Measurements from ENCODE around the gene GPX4.
"Not testable (repeated sequence)": the region's sequence is repeated elsewhere in the genome, so short reads cannot be mapped to it uniquely, and the experiment has no call there.

Gene GPX4

DNA sequence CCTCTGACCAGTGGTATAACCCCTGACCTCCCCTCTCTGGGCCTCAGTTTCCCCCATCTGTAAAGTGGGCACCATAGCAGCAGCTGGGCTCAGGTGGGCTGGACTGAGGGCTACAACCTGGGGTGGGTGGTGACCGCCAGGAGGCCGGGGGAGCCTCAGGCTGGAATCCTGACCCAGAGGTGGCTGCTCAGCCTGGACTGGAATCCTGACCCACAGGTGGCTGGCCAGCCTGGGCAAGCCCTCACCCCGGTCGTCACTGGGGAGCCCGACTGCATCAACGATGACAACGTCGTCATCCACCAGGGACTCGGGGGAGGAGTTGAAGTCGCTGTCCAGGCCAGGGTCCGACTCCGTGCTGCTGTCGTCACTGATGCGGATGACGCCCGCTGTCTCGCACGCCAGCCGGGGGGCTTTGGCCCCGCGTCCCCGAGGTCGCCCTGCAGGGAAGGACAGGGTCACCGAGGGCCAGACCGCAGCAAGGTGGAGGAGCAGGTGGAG, 10.2 kb downstream of the GPX4 start:
- DNase-seq (ENCODE audit: low spot score): no peak

DNA sequence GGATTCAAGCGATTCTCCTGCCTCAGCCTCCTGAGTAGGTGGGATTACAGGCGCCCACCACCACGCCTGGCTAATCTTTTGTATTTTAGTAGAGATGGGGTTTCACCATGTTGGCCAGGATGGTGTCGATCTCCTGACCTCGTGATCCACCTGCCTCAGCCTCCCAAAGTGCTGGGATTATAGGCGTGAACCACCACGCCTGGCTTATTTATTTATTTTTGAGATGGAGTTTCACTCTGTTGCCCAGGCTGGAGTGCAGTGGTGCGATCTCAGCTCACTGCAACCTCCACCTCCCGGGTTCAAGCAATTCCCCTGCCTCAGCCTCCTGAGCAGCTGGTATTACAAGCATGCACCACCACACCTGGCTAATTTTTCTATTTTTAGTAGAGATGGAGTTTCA, 10.9 kb downstream of the GPX4 start:
- not testable (repeated sequence) for DNase-seq (ENCODE audit: low spot score)

DNA sequence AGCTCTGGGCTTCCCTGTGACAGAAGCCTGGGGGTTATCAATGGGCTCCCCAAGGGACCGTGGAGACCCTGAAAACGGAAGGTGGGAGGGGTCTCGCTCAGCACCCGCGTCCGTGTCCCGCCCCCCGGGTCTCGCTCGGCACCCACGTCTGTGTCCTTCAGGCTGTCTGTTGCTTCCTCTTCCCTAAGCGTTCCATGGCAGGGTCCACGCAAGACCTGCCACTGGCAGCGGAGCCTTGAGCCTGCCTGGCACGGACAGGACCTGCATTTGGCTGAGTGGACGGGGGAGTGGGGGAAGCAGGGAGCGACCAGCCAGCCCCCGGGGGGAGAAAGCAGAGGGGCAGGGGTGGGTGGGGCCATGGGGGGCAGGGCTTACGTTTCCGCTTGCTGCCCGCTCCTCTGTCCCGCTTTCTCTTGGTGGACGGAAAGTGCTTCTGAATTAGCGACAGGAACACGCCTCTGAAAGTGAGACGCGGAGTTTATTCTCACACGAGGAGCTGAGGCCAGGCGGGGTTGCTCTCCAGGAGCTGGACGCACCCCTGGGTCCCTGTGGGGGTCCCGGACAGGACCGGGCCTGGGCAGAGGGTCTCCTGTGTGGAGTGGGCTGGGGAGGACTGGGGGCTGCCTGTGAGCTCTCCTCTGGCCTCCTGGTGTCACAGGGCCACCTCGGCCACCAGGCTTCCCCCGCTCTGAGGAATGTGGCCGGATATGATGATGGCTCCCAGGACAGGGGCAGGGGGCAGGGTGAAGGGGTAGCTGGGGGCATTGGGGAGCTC, 12.0 kb downstream of the GPX4 start:
- DNase-seq (ENCODE audit: low spot score): no peak

DNA sequence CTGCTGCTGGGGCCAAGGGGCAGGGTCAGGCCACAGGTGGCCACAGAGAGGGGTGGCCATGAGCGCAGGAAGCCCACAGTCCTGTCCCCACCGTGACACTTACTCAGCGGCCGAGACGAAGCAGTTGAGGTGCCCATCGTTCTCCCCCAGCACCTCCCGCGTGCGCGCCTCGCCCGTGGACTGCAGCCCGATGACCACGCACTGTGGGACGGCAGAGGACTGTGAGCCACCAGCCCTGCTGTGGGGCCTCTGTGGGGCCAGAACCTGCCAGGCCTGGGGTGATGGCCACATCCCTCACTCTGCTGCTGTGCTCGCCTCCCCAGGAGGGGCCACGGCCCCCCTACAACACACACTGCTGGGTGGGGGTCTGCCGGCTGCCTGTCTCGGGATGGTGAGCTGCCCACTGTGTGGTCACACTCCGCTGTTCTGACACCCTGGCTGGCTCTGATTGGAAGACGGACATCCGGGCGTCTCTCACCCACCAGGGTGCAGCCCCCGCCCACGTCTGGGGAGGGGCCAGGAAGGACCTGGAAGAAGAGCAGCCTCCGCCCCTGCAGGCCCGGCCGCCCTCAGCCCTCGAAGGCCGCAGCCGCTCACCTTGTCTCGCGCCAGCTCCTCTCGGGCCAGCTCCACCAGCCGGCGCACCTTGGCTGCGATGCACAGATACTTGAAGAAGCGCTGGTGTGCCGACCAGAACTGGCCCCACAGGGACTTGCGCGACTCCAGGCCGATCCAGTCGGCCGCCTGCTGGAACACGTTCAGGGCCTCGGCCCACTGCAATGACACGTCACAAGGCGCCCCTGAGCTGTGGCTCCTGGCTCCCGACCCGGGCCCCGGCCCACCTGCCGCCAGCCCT, 13.2 kb downstream of the GPX4 start:
- peak; percentile 51 for DNase-seq (ENCODE audit: low spot score)

DNA sequence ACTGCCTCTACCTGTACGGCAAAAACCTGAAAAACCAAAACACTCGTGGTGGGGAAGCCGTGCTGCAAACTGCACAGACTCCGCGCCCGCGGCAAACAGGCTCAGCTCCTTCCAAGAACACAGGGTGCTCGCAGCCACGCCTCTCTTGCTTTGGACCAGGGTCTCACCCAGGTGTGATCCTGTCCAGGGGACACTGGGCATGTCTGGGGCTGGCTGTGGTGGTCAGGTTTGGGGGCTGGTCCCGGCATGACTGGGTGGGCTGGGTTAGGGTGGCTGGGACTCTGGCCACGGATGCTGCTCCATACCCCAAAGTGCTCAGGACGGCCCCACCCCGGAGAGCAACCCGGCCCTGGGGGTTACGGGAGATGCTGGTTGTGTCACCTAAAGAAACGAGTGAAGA, 13.9 kb downstream of the GPX4 start:
- no peak for DNase-seq (ENCODE audit: low spot score)

DNA sequence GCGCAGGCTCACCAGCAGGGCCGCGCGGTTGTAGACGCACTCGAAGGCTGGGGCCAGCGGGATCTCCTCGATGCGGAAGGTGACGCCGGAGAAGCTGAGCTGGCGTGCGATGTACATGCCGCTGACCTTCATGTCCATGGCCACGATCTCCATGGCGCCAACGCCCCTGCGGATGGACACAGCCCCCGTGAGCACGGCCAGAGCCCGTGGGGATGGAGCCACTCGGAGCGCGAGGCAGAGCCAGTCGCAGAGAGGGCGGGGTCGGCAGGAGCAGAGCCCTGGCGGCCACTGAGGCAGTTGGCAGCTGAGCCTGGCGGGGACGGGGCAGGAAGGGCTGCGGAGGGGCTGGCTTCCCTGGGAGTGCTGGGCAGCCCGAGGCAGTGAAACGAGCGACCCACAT, 15.2 kb downstream of the GPX4 start:
- no peak for DNase-seq (ENCODE audit: low spot score)

DNA sequence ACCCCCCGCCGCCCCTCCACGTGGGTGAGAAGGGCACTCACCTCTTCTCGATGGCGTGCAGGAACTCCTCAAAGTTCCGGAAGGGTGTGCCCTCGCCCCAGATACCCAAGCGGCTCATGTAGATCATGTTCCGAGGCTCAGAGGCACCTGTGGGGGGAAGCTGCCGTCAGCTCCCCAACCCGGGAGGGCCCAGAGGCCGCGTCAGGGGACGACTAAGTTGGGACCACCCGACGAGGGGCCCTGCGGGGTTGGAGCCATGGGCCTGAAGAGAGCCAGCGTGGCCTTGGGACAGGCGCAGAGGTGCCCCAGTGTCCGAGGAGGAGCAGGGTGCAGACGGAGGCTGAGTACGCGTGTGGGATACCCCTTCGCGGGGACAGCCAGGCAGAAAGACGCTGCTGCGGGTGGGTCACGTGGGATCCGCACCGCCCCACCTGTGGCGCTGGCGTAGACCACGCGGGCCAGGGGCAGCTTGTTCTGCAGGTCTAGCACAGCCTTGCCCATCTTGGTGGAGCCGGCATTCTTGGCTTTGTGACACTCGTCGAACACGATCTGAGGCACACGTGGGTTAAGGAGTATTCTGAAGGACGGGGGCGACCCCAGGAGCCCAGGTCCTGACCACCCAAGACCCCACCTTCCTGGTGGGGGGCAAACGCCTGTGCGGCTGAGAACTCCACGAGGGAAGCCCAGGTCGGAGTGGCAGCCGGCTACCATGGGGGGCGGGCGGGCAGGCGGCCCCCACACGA, 15.9 kb downstream of the GPX4 start:
- DNase-seq (ENCODE audit: low spot score): no peak

DNA sequence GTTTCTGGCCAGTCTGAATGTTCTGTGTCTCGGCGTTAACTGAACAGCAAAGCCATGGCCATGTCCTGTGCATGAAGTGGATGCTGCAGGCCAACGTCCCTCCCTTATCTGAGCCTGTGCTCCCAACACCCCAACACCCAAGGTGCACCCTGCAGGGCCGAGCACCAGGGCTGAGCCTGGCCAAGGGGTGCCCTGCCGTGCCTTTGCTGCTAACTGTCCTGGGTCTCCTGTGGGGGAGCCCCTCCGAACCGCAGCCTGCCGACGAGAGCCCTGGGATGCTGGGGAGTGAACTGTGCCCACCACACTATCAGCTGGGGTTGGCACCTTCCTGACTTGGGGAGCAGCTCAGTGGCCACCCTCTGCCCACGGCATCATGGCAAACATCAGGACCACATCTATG, 17.6 kb downstream of the GPX4 start:
- no peak for DNase-seq (ENCODE audit: low spot score)

DNA sequence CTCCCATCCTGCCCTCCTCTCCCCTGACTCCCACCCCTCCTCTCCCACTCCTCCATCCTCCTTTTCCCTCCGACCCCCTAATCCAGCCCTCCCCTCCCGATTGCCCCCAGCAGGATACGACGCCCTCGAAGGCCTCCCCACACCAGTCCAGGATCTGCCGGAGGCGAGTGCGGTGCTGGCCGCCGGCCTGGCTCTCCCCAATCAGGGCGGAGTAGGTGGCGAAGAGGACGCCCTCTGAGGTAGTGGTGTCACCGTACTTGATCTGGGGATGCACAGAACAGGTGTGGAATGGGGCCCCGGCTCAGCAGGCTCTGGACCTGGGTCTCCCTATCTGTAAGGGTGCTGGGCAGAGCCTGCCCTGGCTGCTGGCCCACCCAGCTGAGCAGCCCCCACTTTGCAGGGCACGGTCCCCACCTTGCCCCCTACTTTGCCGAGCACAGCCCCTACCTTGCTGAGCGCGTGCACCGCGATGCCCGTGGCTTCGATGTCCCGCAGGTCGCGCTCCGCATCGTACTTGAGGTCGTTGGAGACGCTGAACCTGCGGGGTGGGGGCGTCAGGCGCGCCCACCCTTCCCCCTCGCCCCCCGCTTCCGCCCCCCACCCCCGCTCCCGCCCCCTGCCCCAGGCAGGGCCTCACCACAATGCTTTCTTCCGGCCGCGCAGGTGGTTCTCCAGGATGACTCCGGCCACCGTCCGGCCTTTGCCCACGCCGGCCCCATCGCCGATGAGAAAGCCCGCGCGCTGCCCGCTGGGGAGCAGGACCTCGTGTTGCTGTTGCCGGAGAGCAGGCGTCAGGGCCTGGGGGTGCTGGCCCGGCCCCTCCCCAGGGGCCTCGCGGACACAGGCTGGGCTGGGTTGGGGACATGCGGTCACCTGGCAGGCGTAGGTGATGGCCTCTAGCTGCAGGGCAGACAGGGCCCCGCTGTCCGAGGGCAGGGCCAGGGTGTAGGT, 18.5 kb downstream of the GPX4 start:
- DNase-seq (ENCODE audit: low spot score): no peak

DNA sequence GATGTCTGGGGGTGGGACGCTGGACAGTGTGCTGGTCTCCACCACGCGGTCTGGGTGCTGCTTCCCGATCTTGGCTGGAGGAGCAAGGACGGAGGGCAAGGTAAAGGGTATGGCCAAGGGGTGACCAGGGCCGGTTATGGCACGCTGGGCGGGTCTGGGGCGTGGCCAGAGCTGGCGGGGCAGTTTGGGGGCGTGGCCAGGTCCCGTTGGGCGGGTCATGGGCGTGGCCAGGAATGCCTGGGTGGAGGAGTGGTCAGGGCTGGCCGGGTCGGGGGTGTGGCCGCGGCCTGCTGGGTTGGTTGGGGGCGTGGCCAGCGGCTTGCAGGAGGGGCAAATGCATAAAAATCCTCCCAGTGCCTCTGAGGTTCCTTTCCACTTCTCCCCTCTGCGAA, 19.2 kb downstream of the GPX4 start:
- peak; percentile 99 for DNase-seq (ENCODE audit: low spot score)

DNA sequence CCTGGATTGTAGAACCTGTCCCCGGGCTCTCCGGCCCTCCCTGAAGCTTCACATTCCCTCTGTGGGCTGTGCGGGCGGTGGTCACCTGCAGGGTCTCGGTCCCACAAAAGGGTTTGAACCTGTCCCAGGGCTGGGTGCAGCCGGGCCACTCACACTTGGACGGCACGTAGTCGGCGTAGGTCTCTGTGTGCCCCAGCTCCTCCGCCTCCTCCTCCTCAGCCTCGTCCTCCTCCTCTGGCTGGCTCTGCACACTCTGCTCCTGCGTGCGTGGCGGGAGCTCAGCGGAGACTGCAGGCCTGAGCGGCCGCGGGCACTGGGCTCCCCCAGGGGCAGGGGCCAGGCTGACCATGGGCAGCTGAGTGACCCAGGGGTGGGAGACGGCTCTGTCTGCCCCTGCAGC, 19.6 kb downstream of the GPX4 start:
- no peak for DNase-seq (ENCODE audit: low spot score)

DNA sequence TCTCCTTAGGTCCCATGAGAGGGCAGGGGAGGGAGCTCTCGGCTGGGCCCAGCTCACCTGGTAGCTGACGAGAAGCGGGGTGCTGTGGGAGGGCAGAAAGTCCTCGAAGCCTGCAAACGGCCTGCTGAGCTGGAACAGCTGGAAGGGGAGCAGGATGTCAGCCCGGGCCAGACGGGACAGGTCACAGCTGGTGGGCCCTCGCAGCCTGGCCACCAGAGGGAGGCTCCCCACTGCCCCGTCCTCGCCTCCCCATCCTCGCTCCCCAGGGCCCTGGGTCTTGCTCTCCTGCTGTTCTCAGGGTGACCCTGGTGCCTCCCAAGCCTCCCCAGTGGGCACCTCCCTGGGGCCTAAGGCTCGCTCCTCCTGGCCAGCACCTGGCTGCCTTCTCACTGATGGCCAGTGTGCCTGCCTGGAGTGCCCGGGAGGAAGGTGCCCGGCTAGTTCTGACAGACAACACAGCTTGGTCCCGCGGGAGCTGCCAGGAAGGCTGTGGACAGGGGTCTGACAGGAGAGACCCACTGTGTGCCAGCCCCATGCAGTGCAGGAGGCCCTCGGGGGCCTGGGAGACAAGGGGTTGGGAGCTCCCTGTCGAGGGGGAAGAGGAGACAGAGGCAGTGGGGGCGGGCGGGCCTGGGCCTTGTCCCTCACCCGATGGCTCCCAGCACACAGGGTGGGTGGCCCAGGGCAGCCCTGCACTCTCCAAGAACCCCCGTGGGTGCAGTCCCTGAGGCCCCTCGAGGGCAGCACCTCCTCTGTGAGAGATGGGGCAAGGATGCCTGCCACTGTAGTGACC, 20.3 kb downstream of the GPX4 start:
- no peak for DNase-seq (ENCODE audit: low spot score)

DNA sequence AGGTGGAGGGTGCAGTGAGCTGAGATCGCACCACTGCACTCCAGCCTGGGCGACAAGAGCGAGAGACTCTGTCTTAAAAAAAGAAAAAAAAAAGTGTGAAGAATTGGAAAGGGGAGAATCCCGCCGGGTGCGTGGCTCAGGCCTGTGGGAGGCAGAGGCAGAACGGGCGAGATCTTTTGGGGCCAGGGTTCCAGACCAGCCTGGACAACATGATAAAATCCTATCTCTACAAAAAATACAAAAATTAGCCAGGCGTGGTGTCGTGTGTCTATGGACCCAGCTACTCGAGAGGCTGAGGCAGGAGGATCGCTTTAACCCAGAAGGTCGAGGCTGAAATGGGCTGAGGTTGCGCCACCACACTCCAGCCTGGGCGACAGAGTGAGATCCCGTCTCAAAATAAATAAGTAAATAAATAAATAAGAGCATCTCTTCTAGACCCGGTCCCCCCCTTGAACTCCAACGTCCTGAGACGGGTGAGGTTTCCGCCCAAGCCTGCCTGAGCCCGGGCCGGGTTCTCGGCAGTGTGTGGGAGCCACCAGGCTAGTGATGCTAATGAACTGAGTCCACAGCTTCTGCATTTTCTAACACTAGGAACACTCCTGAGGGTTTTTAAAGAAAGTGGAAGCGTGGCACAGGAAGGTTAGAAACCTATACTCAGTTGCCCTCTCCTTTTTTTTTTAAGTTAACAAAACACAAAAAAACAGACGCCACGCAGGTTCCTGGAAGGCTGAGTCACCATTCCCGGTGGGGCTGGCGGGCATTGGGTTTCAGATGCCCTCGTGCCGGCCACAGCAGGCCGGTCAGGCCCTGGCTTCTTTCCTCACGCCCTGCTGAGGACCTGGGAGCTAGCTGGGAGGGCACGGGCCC, 22.0 kb downstream of the GPX4 start:
- no peak for DNase-seq (ENCODE audit: low spot score)

DNA sequence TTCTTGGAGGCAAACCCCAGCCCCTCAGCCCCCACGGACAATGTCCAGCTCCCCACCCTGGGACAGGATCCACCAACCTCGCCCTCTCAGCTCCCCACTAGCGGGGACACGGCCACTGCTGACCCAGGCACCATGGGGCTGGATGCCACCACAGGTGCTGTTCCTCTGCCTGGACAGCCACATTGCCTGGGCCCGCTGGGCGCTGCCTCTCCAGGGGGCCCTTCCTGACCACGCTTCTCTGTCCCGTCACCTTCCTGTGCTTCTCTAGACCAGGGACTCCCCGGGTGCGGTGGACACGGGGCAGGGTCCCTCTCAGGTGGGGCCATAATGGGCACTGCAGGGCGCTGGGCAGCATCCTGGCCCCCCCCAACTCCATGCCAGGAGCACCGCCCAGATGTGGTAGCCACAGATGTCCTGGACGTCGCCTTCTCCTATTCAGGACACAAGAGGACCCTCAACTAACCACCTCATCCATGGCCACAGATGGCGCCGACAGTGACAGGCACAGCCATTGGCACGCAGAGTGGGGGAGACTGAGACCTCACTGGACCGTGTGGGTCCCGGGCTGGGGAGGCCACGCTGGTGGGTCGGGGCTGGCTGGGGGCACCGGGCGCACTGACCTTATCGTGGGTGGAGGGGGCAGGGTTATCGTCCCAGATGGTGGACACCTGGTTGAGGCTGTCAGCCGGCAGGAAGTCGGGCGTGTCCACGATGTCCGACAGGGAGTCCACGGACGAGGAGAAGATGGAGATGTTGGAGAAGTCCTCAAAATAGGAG, 23.4 kb downstream of the GPX4 start:
- DNase-seq (ENCODE audit: low spot score): no peak

DNA sequence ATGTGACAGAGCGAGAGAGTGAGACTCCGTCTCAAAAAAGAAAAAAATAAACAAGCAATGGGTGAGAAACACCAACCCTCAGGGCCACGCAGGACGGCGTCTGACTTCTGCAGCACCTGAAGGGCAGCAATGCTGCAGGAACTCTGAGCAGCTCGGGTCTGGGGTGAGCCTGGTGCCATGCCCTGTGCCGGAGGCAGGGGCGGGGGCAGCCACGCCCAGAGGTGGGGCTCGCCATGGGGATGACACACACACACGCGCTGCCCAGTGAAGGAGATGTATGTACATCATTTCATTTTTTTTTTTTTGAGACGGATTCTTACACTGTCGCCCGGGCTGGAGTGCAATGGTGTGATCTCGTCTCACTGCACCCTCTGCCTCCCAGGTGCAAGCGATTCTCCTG, 24.3 kb downstream of the GPX4 start:
- no peak for DNase-seq (ENCODE audit: low spot score)

DNA sequence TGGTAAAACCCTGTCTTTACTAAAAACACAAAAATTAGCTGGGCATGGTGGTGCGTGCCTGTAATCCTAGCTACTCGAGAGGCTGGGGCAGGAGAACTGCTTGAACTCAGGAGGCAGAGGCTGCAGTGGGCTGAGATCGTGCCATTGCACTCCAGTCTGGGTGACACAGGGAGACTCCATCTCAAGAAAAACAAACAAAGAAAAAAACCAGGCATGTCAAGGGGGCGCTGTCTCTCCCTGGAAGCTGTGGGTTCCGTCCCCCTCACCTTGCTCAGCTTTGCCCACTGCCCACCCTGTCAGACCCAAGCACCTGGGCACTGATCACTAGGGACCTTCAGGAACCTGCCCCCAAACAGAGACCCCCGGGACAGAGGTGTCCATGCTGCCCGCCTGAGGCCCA, 25.3 kb downstream of the GPX4 start:
- not testable (repeated sequence) for DNase-seq (ENCODE audit: low spot score)

DNA sequence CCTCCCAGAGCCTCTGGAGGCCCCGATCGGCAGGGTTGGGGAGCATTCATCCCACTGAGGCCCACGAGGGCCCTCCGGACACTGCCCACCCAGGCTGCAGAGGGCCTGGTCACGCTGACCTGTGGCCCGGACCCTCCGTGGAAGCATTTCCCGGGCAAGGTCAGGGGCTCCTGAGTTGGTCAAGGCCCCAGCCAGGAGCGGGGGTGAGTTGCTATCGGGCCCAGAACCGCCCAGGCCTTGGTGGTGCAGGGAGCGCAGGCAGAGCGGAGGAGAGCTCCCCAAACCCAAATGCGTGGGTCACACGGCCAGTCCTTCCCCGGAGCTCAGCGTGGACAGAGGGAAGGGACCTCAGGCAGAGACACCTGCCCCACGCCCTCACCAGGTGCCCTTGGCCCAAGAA, 25.7 kb downstream of the GPX4 start:
- DNase-seq (ENCODE audit: low spot score): no peak

DNA sequence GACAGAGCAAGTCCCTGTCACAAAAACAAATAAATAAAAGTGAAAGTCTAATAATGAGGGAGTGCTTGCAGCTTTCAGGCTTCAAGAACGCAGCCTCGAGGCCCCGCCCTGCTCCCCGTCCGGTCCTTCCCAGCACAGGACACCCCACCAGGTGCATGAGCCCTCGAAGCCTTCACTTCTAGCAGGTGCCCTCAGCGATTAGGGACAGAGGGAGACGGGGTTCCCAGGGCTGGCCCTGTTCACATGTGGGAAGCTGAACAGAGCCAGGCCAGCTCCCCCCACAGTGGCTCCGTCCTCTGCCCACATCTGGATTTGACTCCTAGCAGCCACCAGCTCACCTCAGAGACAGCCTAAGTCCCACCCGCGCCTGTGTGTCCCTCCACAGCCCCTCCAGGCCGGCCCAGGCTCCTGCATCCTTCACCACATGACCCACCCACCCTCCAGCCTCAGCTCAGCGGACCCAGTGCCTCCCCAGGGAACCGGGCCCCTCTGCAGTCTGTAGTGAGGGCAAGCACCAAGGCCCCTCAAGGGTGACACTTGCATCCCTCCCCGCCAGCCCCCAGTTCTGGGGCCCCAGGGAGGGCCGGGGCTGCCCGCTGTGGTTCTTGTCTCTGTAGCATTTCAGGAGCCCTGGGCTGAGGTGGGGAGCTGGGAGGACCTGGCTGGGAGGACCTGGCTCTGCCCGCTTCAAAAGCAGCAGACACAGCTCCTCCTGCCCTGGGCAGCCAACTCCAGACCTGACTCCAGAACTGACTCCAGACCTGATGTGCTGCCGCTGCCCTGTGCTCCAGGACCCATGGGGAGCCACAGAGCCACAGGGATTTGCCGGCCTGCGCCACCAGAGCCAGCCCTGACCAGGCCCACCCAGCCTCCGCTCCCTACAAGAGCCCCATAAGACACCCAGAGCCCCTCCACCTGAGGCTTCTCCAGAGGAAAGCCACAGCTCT, 27.2 kb downstream of the GPX4 start:
- no peak for DNase-seq (ENCODE audit: low spot score)
